Small intestine (tissue), 7 donors: ENCODE data around the gene RPS27. TPM values are rescaled to one million over a fixed set of nuclear protein-coding genes. Genes with fewer than 3 reads are reported as not detected.

ENCODE experiments used
- DNase-seq, 2 donors: peaks; one replicate each; pipeline versions ENCODE4 v3.0.0 to v3.0.0-alpha.2; 2013
- FAIRE-seq: peaks from 2 replicates; lab custom pipeline; 2012; peaks lifted over from hg19 to GRCh38; lab: Jason Lieb, UNC
- H3K27ac ChIP-seq, 3 donors: one replicate each; pipeline ENCODE4 v1.5.1; 2013; ENCODE audit warnings: low read length in 2 of 3, mild to moderate bottlenecking in 2 of 3, control low read depth in 1 of 3, inconsistent platforms in 1 of 3, low read depth in 1 of 3, moderate library complexity in 1 of 3
- H3K27me3 ChIP-seq, 3 donors: one replicate each; pipeline ENCODE4 v1.6.1; 2013; ENCODE audit warnings: low read length in 3 of 3, inconsistent platforms in 1 of 3; ENCODE audit not compliant: control insufficient read depth in 3 of 3, insufficient read depth in 3 of 3
- H3K36me3 ChIP-seq, 3 donors: one replicate each; pipeline ENCODE4 v1.6.1; 2013; ENCODE audit warnings: low read length in 3 of 3, inconsistent platforms in 1 of 3, low read depth in 1 of 3, mild to moderate bottlenecking in 1 of 3, moderate library complexity in 1 of 3; ENCODE audit not compliant: control insufficient read depth in 3 of 3, insufficient read depth in 2 of 3
- H3K4me1 ChIP-seq, 3 donors: one replicate each; pipeline ENCODE4 v1.6.1; 2013; ENCODE audit warnings: low read length in 2 of 3, inconsistent platforms in 1 of 3, low read depth in 1 of 3, mild to moderate bottlenecking in 1 of 3, moderate library complexity in 1 of 3; ENCODE audit not compliant: control insufficient read depth in 3 of 3, insufficient read depth in 2 of 3
- H3K4me3 ChIP-seq, 3 donors: one replicate each; pipeline ENCODE4 v1.5.1; 2013; ENCODE audit warnings: low read length in 3 of 3, control low read depth in 1 of 3, inconsistent platforms in 1 of 3, low read depth in 1 of 3, mild to moderate bottlenecking in 1 of 3, moderate library complexity in 1 of 3
- H3K9me3 ChIP-seq, 2 donors: one replicate each; pipeline ENCODE4 v1.6.1; 2013; ENCODE audit warnings: low read depth in 1 of 2, low read length in 1 of 2; ENCODE audit not compliant: control insufficient read depth in 2 of 2, insufficient read depth in 1 of 2
- WGBS, 3 donors: extraction: QIAGEN DNeasy Blood & Tissue Kit; methylation state at CpG; one replicate each; pipeline ENCODE4 v1.1.7; 2013; 5-methylcytosine and 5-hydroxymethylcytosine counted together
- polyA plus RNA-seq, 4 donors: library from polyadenylated mRNA; stranded (reverse) in 3 of 4; unstranded in 1 of 4; fragments of 200-250 nt in 3 of 4; fragments of 120-200 nt in 1 of 4; gene quantifications; one replicate each; pipeline versions ENCODE4 v1.2.1 to v1.2.3, GENCODE V29; 2013
- donor health status: healthy with polysubstance abuse.
- donor health status: control.
- donor health status: control.
- donor health status: Bipolar disorder and iron deficiency.
- donor health status: healthy.

Gene RPS27
- polyA plus RNA-seq, 4 donors = 6,335 to 13,657 (median 9,525) TPM

DNA sequence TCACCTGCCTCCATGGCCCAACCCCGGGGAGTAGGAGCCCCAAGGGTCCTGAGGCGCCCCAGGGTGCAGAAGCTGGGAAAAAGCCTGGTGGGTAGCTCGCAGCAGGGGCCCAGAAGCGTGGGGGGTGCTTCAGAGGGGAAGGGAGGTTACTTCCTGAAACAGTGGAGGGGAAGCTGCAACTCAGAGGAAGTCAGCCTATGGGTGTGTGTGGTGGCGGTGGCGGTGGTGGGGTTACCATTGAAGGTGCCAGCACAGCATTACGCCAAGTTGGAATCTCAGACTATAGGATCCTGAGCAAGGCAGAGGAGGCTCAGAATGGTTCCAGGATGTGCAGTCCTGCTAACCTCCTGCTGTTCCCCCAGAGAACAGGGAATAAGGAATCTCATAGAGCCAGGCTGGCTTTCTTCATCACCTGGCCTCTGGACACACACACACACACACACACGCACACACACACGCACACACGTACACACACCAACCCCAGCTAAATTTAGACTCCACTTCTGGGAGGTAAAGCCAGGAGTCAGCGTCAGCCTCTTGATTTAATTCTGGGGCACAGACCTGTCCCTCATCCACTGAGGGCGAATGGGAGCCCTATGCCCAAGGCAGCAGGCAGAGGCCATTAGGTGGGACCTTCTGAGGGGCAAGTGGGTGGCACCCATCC lies 45.3 kb upstream of the RPS27 start:
- Histone ChIP-seq H3K9me3 (no peaks in the 10 kb centered on the region), H3K36me3 (peaks cover 4 to 74% (median 16%) of the 10 kb centered on the region in 3 donors), H3K27me3 (no peaks in the 10 kb centered on the region), H3K27ac (peak overlapping the region; percentile 88 to 97 (median 91)), H3K4me1 (peaks cover 0 to 7% (median 0%) of the 10 kb centered on the region in 3 donors), H3K4me3 (peak overlapping the region; percentile 87 to 95 (median 90))
- peak in 1 of 2 donors; percentile 46 for DNase-seq
- FAIRE-seq = no peak
- 19 to 27% (median 20%) methylated on average over 10 to 12 of the region's 12 CpGs for WGBS, 3 donors

DNA sequence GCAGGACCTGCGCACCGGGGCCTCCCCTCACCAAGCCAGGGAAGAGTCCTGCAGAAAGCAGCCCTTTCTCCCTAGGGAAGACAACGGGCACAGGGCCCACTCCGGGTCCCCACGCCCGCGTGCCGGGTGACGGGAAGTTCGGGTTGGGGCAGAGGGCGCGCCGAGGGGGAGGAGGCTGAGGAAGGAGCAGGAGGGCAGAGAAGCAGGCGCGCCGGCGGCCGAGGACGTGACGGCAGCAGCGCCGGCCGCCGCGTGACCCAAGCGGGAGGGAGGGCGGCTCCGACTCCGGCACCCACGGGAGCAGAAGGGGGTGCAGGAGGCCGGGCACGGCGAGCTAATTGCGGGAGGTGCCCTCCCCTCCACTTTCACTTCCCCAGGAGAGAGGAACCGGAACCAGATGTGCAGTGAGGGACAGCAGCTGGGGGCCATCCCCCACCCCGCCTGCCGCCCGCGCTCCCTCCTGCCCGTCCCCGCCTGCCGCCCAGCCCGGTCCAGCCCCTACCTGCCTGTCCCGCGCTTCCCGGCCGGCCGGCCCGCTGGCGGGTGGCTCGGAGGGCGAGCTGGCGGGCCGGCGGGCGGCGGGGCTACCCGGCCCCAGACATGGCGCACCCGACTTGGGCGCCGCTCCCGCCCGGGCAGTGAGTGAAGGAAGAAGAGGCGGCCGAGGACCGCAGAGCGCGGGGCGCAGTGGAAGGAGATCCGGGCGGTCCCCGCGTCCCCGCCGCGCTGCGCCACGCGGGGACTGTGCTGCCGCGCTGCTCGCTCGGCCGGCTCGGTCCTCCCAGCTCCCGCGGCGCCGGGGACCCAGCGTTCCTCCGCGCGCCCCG lies 44.6 kb upstream of the RPS27 start:
- FAIRE-seq = no peak
- peaks cover 0 to 7% (median 0%) of the 10 kb centered on the region in 3 donors for H3K4me1 ChIP-seq
- peaks cover 8 to 67% (median 10%) of the 10 kb centered on the region in 3 donors for H3K36me3 ChIP-seq
- peak; percentile 84 to 92 for DNase-seq
- peak overlapping the region; percentile 88 to 97 (median 91) for H3K27ac ChIP-seq
- no peaks in the 10 kb centered on the region for H3K27me3 ChIP-seq
- H3K4me3 ChIP-seq = peak overlapping the region; percentile 87 to 95 (median 90)
- 0 to 1% (median 0%) methylated on average over 32 to 95 of the region's 95 CpGs for WGBS, 3 donors
- H3K9me3 ChIP-seq = no peaks in the 10 kb centered on the region

DNA sequence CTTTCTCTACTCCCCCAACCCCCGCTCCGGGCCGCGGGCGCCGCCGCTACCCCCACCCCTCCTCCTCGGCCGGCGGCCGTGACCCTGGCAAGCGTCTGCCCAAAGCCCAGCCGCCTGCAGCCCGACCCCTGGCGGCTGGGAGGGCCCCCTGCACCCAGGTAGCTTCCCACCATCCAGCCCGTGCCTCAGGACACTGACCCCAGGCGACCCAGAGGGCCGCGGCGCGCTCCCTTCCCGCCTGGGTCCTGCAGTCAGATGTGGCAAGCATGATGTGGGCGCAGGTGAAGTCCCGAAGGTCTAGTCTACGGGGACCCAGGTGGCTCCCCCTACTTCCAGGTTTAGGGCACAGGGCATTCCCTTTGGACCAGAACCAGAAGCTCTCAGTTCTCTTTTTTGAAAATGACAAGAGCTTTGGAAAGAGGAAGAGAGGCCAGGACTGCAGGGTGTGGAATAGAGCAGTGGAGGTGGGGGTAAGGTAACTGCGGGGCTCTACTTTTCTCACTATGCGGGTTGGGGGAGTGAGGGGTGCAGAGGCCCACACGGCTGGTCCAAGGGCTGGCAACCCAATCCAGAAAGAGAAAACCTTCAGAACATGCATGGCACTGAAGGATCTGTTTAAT lies 43.8 kb upstream of the RPS27 start, which contains the start of gene DENND4B:
DENND4B (minus strand) TSS at position 97 of the 620 bp plus-strand sequence. CDS start 2,344 bp downstream, outside the sequence.
- FAIRE-seq (no peak), DNase-seq (peak; percentile 81 to 91)
- Histone ChIP-seq H3K27me3 (no peaks in the 10 kb centered on the region), H3K9me3 (no peaks in the 10 kb centered on the region), H3K4me3 (peak within 1 kb of the TSS; percentile 87 to 95 (median 90)), H3K36me3 (peaks cover 9 to 69% (median 14%) of the 10 kb centered on the region in 3 donors), H3K27ac (peak within 1 kb of the TSS; percentile 88 to 97 (median 91)), H3K4me1 (peaks cover 0 to 7% (median 0%) of the 10 kb centered on the region in 3 donors)
- WGBS, 3 donors = 9 to 16% (median 11%) methylated on average over 17 to 28 of the region's 28 CpGs

DNA sequence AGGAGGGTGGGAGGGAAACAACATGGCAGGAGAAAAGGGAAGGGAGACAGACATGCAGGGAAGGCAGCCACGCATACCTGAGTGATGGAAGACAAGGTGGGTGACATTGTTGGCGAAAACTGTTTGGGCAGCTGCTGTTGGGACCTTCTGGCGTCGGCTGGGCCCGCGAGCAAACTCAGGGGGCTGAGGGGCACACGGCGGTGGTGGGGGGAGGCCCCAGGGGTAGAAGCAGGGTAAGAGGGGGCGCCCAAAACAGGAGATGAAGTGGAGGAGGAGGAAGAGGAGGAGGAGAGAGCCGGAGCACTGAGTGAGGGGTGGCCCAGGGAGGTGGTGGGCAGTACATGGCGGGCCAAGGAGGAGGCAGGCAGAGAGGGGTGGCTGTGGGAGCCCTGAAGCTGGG lies 39.4 kb upstream of the RPS27 start:
- Histone ChIP-seq H3K4me1 (peaks cover 0 to 12% (median under 1%) of the 10 kb centered on the region in 3 donors), H3K9me3 (no peaks in the 10 kb centered on the region), H3K27me3 (no peaks in the 10 kb centered on the region), H3K4me3 (no peak overlapping the region), H3K36me3 (peaks cover 12 to 74% (median 14%) of the 10 kb centered on the region in 3 donors), H3K27ac (no peak overlapping the region)
- 91 to 97% (median 97%) methylated on average over 11 of the region's 11 CpGs for WGBS, 3 donors
- DNase-seq = no peak
- no peak for FAIRE-seq

DNA sequence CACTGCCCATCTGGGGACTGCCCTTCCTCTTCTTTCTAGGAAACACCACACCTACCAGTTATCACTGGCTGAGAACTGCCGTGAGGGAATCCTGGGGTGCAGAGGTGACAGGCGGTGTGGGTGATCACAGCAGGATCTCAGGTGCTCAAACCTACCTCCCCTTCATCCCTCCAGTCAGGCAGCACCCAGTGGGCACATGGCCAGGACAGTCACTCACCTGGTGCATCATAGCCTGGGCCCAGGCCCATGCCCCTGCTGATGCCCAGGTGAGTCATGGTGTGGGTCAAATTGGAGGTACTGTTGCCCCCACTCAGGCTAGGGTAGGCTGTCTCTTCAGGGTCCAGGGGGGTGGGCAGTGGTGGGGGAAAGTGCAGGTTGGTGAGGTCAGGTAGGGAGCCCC lies 38.8 kb upstream of the RPS27 start:
- FAIRE-seq = no peak
- Histone ChIP-seq H3K4me1 (peaks cover 0 to 18% (median 5%) of the 10 kb centered on the region in 3 donors), H3K27me3 (no peaks in the 10 kb centered on the region), H3K9me3 (no peaks in the 10 kb centered on the region), H3K27ac (no peak overlapping the region), H3K4me3 (no peak overlapping the region), H3K36me3 (peaks cover 12 to 73% (median 14%) of the 10 kb centered on the region in 3 donors)
- no peak for DNase-seq
- WGBS, 3 donors = 75 to 91% (median 90%) methylated on average over 2 of the region's 2 CpGs

DNA sequence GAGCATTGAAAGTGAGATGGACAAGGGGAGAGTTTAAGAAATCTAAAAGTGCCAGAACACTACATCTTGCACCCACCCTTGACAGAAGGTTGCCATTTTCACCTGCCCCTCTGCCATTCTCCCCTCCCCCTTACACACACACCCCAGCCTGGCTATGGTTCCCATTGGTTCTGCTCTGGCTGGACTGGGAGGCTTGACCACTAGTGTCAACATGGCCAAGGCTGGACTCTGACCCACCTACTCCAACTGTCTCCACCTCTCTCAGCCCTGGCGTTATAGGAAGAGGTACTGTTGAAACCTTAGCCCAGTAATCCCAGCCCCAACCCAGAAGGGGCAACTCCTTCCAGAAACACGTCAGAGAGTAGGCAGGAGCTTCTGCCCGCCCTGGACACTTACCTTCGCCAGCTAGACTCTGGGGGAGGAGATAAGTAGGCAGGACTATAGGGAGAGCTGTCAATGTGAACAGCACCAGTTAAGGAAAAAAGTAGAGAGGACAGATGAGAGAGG lies 36.6 kb upstream of the RPS27 start:
- Histone ChIP-seq H3K4me3 (no peak overlapping the region), H3K9me3 (no peaks in the 10 kb centered on the region), H3K36me3 (peaks cover 6 to 52% (median 9%) of the 10 kb centered on the region in 3 donors), H3K27ac (no peak overlapping the region), H3K27me3 (no peaks in the 10 kb centered on the region), H3K4me1 (peaks cover 0 to 26% (median 12%) of the 10 kb centered on the region in 3 donors)
- WGBS, 3 donors = 79 to 83% (median 80%) methylated on average over 4 of the region's 4 CpGs
- DNase-seq (no peak), FAIRE-seq (no peak)

DNA sequence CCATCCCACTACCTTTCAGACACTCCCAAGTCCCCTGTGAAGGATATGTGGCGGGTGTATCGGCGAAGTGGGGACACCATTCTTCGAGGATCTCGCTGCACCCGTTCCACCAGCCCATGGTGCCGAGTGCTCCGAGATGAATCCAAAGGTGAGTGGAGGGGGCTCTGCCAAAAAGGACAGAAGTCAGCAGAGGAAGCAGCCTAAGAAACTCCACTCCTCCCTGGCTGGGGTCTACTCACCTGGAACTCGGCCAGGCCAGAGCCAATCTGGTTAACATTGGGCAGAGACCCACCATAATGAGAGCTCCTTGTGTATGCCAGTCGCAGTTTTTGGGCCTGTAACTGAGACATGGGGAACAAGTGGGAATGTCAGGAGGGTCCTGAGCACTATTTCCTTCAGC lies 35.7 kb upstream of the RPS27 start:
- Histone ChIP-seq H3K4me1 (peaks cover 0 to 29% (median 12%) of the 10 kb centered on the region in 3 donors), H3K27ac (no peak overlapping the region), H3K9me3 (no peaks in the 10 kb centered on the region), H3K27me3 (no peaks in the 10 kb centered on the region), H3K4me3 (no peak overlapping the region), H3K36me3 (peaks cover 4 to 52% (median 9%) of the 10 kb centered on the region in 3 donors)
- 92 to 94% (median 94%) methylated on average over 10 of the region's 10 CpGs for WGBS, 3 donors
- DNase-seq (no peak), FAIRE-seq (no peak)
